SJSA1 (cell line): ENCODE data around the gene DICER1. TPM values are rescaled to one million over a fixed set of nuclear protein-coding genes. Genes with fewer than 3 reads are reported as not detected.
"Not testable (repeated sequence)": the region's sequence is repeated elsewhere in the genome, so short reads cannot be mapped to it uniquely, and the experiment has no call there.

ENCODE experiments used
- DNase-seq, 2 experiments: peaks; one replicate each; pipeline ENCODE4 v3.0.0-alpha.2; 2015 to 2020; ENCODE audit warnings: low spot score in 2 of 2, low read depth in 1 of 2
- H3K27ac ChIP-seq: fragments of 250-450 bp; sonication (Bioruptor Pico); 2 replicates; pipeline ENCODE4 v1.5.1; 2020; ENCODE audit warnings: mild to moderate bottlenecking, moderate library complexity
- H3K27me3 ChIP-seq: fragments of 250-450 bp; sonication (Bioruptor Pico); replicated peaks from 2 replicates; pipeline ENCODE4 v1.5.1; 2020; ENCODE audit warnings: mild to moderate bottlenecking, moderate library complexity
- H3K36me3 ChIP-seq: fragments of 250-450 bp; sonication (Bioruptor Pico); 2 replicates; pipeline ENCODE4 v1.5.1; 2020; ENCODE audit warnings: mild to moderate bottlenecking
- H3K4me1 ChIP-seq: fragments of 250-450 bp; sonication (Bioruptor Pico); replicated peaks from 2 replicates; pipeline ENCODE4 v1.6.1; 2021; ENCODE audit warnings: mild to moderate bottlenecking
- H3K4me3 ChIP-seq: fragments of 250-450 bp; sonication (Bioruptor Pico); 2 replicates; pipeline ENCODE4 v1.5.1; 2020; ENCODE audit warnings: mild to moderate bottlenecking
- H3K9me3 ChIP-seq: fragments of 250-450 bp; sonication (Bioruptor Pico); replicated peaks from 2 replicates; pipeline ENCODE4 v1.5.1; 2020; ENCODE audit warnings: mild to moderate bottlenecking
- total RNA-seq: library from RNA; depleted of rRNA; stranded (reverse); fragments of >200 nt; shearing (Covaris generic); gene quantifications from 2 replicates; pipeline ENCODE4 v1.2.3, GENCODE V29; 2014; rRNA removed

Gene DICER1
- total RNA-seq: 28.6 and 61.9 TPM in 2 replicates

GRCh38 chr14:95157327-95158189 lies at the start of gene DICER1:
Gene DICER1 (minus strand): TSS chr14:95157529. CDS start chr14:95133458, 24,071 bp downstream.
- Histone ChIP-seq H3K4me1 (peaks cover 15% of the 10 kb centered on the region), H3K9me3 (no peaks in the 10 kb centered on the region), H3K27me3 (no peaks in the 10 kb centered on the region), H3K4me3 (peak within 1 kb of the TSS; percentile 95), H3K27ac (peak within 1 kb of the TSS; percentile 86), H3K36me3 (peaks cover 11% of the 10 kb centered on the region)
- DNase-seq: peak; percentile 93 to 95

GRCh38 chr14:95206534-95206933 lies 49.2 kb upstream of the DICER1 start:
- Histone ChIP-seq H3K9me3 (no peaks in the 10 kb centered on the region), H3K27me3 (no peaks in the 10 kb centered on the region), H3K4me3 (no peak overlapping the region), H3K36me3 (no peaks in the 10 kb centered on the region), H3K4me1 (no peaks in the 10 kb centered on the region), H3K27ac (no peak overlapping the region)
- no peak for DNase-seq

GRCh38 chr14:95204705-95205104 lies 47.4 kb upstream of the DICER1 start:
- H3K27me3 ChIP-seq: no peaks in the 10 kb centered on the region
- H3K4me3 ChIP-seq: no peak overlapping the region
- no peak overlapping the region for H3K27ac ChIP-seq
- H3K36me3 ChIP-seq: no peaks in the 10 kb centered on the region
- no peaks in the 10 kb centered on the region for H3K4me1 ChIP-seq
- no peaks in the 10 kb centered on the region for H3K9me3 ChIP-seq
- DNase-seq: no peak

DNA sequence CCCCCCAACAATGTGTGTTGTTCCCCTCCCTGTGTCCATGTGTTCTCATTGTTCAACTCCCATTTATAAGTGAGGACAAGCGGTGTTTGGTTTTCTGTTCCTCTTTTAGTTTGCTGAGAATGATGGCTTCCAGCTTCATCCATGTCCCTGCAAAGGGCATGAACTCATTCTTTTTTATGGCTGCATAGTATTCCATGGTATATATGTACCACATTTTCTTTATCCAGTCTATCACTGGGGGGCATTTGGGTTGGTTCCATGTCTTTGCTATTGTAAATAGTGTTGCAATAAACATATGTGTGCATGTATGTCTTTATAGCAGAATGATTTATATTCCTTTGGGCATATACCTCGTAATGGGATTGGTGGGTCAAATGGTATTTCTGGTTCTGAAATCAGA lies 44.4 kb upstream of the DICER1 start:
- not testable (repeated sequence) for H3K36me3 ChIP-seq, H3K27me3 ChIP-seq, H3K27ac ChIP-seq, H3K4me3 ChIP-seq, DNase-seq, H3K4me1 ChIP-seq, H3K9me3 ChIP-seq

GRCh38 chr14:95200404-95200803 lies 43.1 kb upstream of the DICER1 start:
- no peaks in the 10 kb centered on the region for H3K4me1 ChIP-seq

GRCh38 chr14:95199298-95199983 lies 42.1 kb upstream of the DICER1 start:
- Histone ChIP-seq H3K36me3 (no peaks in the 10 kb centered on the region), H3K27me3 (no peaks in the 10 kb centered on the region), H3K4me3 (no peak overlapping the region), H3K9me3 (no peaks in the 10 kb centered on the region), H3K27ac (no peak overlapping the region), H3K4me1 (no peaks in the 10 kb centered on the region)
- no peak for DNase-seq

More at GRCh38 chr14:95200404-95200803, 43.1 kb upstream of the DICER1 start:
- Histone ChIP-seq H3K27me3 (no peaks in the 10 kb centered on the region), H3K27ac (no peak overlapping the region), H3K36me3 (no peaks in the 10 kb centered on the region), H3K4me3 (no peak overlapping the region), H3K9me3 (no peaks in the 10 kb centered on the region)
- no peak for DNase-seq

GRCh38 chr14:95198320-95198719 lies 41.0 kb upstream of the DICER1 start:
- Histone ChIP-seq H3K4me1 (no peaks in the 10 kb centered on the region), H3K36me3 (no peaks in the 10 kb centered on the region), H3K9me3 (no peaks in the 10 kb centered on the region), H3K4me3 (no peak overlapping the region), H3K27ac (no peak overlapping the region), H3K27me3 (no peaks in the 10 kb centered on the region)
- no peak for DNase-seq

DNA sequence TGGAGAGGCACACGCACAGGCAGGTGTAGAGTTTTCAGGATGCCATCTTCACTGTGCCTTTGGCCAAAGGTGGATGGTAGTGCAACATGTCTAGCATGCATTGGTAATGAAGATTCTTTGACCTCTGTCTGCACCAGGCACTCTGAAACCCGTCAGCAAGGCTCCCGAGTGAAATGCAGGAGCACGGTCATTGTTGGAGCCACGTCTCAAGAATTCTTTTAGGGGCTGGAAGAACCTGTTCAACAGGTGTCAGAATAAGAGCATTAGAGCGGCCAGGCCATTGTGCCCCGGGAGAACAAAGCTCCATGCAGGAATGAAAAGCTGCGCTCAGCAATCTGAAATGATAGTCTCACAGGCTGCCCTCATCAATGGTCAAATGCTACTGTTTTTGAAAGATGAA lies 40.2 kb upstream of the DICER1 start:
- no peaks in the 10 kb centered on the region for H3K9me3 ChIP-seq
- H3K27me3 ChIP-seq: no peaks in the 10 kb centered on the region
- no peak for DNase-seq
- H3K36me3 ChIP-seq: no peaks in the 10 kb centered on the region
- no peaks in the 10 kb centered on the region for H3K4me1 ChIP-seq
- no peak overlapping the region for H3K27ac ChIP-seq
- H3K4me3 ChIP-seq: no peak overlapping the region

DNA sequence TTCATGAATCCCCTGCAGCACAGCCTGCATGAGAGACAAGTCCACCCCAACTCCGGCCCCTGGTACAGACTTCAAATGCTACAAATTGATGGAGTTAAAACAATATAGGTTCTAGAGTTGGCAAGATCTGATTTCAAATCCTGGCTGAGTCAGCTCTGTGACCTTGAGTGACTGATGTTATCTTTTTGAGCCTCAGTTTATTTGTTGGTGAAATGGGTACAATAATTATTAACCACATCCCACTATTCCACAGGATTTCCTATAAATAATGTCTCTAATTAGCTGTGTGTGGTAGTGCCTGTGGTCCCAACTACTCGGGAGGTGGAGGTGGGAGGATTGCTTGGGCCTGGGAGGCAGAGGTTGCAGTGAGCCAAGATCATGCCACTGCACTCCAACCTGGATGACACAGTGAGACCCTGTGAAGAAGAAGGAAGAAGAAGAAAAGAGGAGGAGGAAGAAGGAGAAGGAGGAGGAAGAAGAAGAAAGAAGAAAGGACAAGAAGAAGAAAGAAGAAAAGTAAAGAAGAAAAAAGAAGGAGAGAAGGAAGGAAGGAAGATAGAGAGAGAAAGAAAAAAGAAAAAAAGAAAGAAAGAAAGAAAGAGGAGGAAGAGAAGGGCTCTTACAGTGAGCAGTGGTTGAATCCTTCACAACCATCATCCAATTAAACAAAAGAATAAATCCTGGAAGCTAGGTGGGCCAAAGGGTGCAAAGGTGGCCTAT lies 39.7 kb upstream of the DICER1 start:
- Histone ChIP-seq H3K27me3 (no peaks in the 10 kb centered on the region), H3K36me3 (no peaks in the 10 kb centered on the region), H3K9me3 (no peaks in the 10 kb centered on the region), H3K4me3 (no peak overlapping the region), H3K4me1 (no peaks in the 10 kb centered on the region), H3K27ac (no peak overlapping the region)
- no peak for DNase-seq

DNA sequence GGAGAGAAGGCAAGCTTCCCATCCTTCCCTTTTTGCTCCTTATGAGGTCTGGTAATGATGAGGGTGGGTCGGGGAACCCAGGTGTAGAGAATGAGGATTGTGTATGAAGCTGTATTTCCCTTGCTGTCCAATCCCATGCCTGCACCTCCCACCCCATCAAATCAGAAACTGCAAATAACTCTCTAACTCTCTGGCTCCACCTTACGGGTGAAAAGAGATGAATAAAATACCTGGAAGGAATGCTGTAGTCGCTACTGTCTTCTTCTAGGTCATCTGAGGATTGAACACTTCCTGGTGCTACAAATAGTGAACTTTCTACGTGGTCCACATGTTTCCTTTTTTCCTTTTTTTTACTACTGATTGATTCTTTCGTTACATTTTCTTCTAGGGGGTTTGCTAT lies 38.9 kb upstream of the DICER1 start:
- DNase-seq: no peak

DNA sequence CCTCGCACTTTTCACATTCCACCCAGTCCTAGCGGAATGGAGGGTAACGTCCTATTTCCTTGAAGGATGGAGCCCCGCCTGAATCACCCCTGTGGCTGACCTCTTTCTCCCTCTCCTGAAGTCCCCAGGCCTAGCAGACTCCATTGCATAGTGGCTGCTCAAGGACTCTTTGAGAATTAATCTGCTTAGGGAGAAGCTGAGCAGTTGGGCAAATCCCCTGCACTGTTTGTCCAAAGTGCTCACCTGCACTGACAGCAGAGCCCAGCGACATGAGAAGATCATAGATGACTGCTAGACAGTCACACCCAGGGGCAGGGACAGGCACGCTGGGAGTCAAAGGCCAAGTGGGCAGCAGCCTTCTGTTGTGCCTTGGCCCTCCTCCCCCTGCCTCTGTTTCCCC lies 37.7 kb upstream of the DICER1 start:
- Histone ChIP-seq H3K9me3 (no peaks in the 10 kb centered on the region), H3K4me1 (no peaks in the 10 kb centered on the region), H3K4me3 (no peak overlapping the region), H3K36me3 (no peaks in the 10 kb centered on the region), H3K27me3 (no peaks in the 10 kb centered on the region), H3K27ac (no peak overlapping the region)
- DNase-seq: no peak

More for the DNA sequence above, 38.9 kb upstream of the DICER1 start:
- Histone ChIP-seq H3K4me3 (no peak overlapping the region), H3K27ac (no peak overlapping the region), H3K4me1 (no peaks in the 10 kb centered on the region), H3K9me3 (no peaks in the 10 kb centered on the region), H3K36me3 (no peaks in the 10 kb centered on the region), H3K27me3 (no peaks in the 10 kb centered on the region)

- H3K4me1 ChIP-seq: no peaks in the 10 kb centered on the region
- no peak for DNase-seq
- no peak overlapping the region for H3K27ac ChIP-seq
- no peaks in the 10 kb centered on the region; the same call in 1 of the 2 replicates for H3K9me3 ChIP-seq
- H3K4me3 ChIP-seq: no peak overlapping the region
- H3K27me3 ChIP-seq: no peaks in the 10 kb centered on the region
- no peaks in the 10 kb centered on the region for H3K36me3 ChIP-seq
These were observed 35.8 kb upstream of the DICER1 start for GRCh38 chr14:95193081-95193480.

GRCh38 chr14:95192311-95192710 lies 35.0 kb upstream of the DICER1 start:
- H3K27ac ChIP-seq: no peak overlapping the region
- no peaks in the 10 kb centered on the region; the same call in 1 of the 2 replicates for H3K9me3 ChIP-seq
- H3K4me3 ChIP-seq: no peak overlapping the region
- no peak for DNase-seq
- no peaks in the 10 kb centered on the region for H3K4me1 ChIP-seq
- no peaks in the 10 kb centered on the region for H3K27me3 ChIP-seq
- H3K36me3 ChIP-seq: no peaks in the 10 kb centered on the region
